HepG2 (cell line): ENCODE results near the gene CHD9. TPM values are rescaled to one million over a fixed set of nuclear protein-coding genes. Genes with fewer than 3 reads are reported as not detected.

Source experiments
- CEBPG ChIP-seq: IDR thresholded peaks from 2 replicates; pipeline ENCODE4 v1.6.1; 2016
- HMG20A ChIP-seq: IDR thresholded peaks from 2 replicates; pipeline ENCODE4 v1.6.1; 2016; ENCODE audit warnings: borderline replicate concordance
- HOXA3 ChIP-seq: sonication (generic); formaldehyde crosslinking; IDR thresholded peaks from 2 replicates; pipeline ENCODE4 v1.5.0; 2020; ENCODE audit warnings: missing genetic modification reagents
- HOXA7 ChIP-seq: sonication (generic); formaldehyde crosslinking; IDR thresholded peaks from 2 replicates; pipeline ENCODE4 v1.8.1; 2022; ENCODE audit warnings: mild to moderate bottlenecking, missing genetic modification reagents, moderate library complexity
- KDM5A ChIP-seq: fragments of 200-600 bp; sonication (generic); IDR thresholded peaks from 2 replicates; pipeline ENCODE4 v1.7.0; 2018; ENCODE audit warnings: antibody characterized with exemption, mild to moderate bottlenecking, low read length, borderline replicate concordance
- MTA3 ChIP-seq: sonication (generic); formaldehyde crosslinking; IDR thresholded peaks from 2 replicates; pipeline ENCODE4 v1.4.0; 2020; ENCODE audit warnings: missing genetic modification reagents
- MTF2 ChIP-seq: sonication (generic); formaldehyde crosslinking; IDR thresholded peaks from 2 replicates; pipeline ENCODE4 v1.5.0; 2020; ENCODE audit warnings: missing genetic modification reagents, borderline replicate concordance
- MXD3 ChIP-seq: IDR thresholded peaks from 2 replicates; pipeline ENCODE4 v1.6.1; 2016; ENCODE audit warnings: mild to moderate bottlenecking, missing biosample characterization, missing genetic modification reagents
- NCOR1 ChIP-seq: fragments of 200-600 bp; sonication (generic); IDR thresholded peaks from 2 replicates; pipeline ENCODE4 v1.7.0; 2017; ENCODE audit warnings: antibody characterized with exemption, low read length, borderline replicate concordance
- PAXIP1 ChIP-seq: sonication (generic); formaldehyde crosslinking; conservative IDR thresholded peaks from 2 replicates; pipeline ENCODE4 v1.4.0; 2020; ENCODE audit warnings: mild to moderate bottlenecking, missing genetic modification reagents, moderate library complexity
- PCBP2 ChIP-seq: fragments of 200-400 bp; formaldehyde crosslinking; optimal IDR thresholded peaks from 2 replicates; pipeline ENCODE3; 2018; ENCODE audit warnings: low read length, low read depth; ENCODE audit not compliant: poor library complexity, severe bottlenecking
- SOX13 ChIP-seq, 3 experiments: fragments of 450-650 bp in 1 of 3; sonication (generic) in 1 of 3; formaldehyde crosslinking in 1 of 3; IDR thresholded peaks in 2 of 3; conservative IDR thresholded peaks in 1 of 3; 2 replicates each; pipeline versions ENCODE4 v1.5.0 to v1.6.1; 2016 to 2020; ENCODE audit warnings: antibody characterized with exemption in 1 of 3, mild to moderate bottlenecking in 1 of 3, missing compliant biosample characterization in 1 of 3, missing genetic modification reagents in 1 of 3, moderate library complexity in 1 of 3
- SP140L ChIP-seq: sonication (generic); formaldehyde crosslinking; IDR thresholded peaks from 2 replicates; pipeline ENCODE4 v1.4.0; 2020; ENCODE audit warnings: missing genetic modification reagents, borderline replicate concordance
- TBP ChIP-seq: sonication (generic); formaldehyde crosslinking; IDR thresholded peaks from 2 replicates; pipeline ENCODE4 v1.5.0; 2020; ENCODE audit warnings: missing genetic modification reagents
- ZBTB2 ChIP-seq: sonication (generic); formaldehyde crosslinking; IDR thresholded peaks from 2 replicates; pipeline ENCODE4 v1.8.0; 2022; ENCODE audit warnings: low read depth, missing genetic modification reagents
- ZNF383 ChIP-seq: sonication (generic); formaldehyde crosslinking; IDR thresholded peaks from 2 replicates; pipeline ENCODE4 v1.4.0; 2020; ENCODE audit warnings: missing genetic modification reagents, mild to moderate bottlenecking, borderline replicate concordance
- ZNF441 ChIP-seq: sonication (generic); formaldehyde crosslinking; IDR thresholded peaks from 2 replicates; pipeline ENCODE4 v1.7.0; 2021; ENCODE audit warnings: missing genetic modification reagents, borderline replicate concordance
- ZNF468 ChIP-seq: sonication (generic); formaldehyde crosslinking; IDR thresholded peaks from 2 replicates; pipeline ENCODE4 v1.8.0; 2022; ENCODE audit warnings: mild to moderate bottlenecking, moderate library complexity, missing genetic modification reagents
- ZNF512B ChIP-seq: sonication (generic); formaldehyde crosslinking; IDR thresholded peaks from 2 replicates; pipeline ENCODE4 v1.5.1; 2020; ENCODE audit warnings: missing genetic modification reagents, mild to moderate bottlenecking, borderline replicate concordance
- ZNF605 ChIP-seq: sonication (generic); formaldehyde crosslinking; IDR thresholded peaks from 2 replicates; pipeline ENCODE4 v1.8.0; 2022; ENCODE audit warnings: mild to moderate bottlenecking, missing genetic modification reagents
- ZNF674 ChIP-seq: sonication (generic); formaldehyde crosslinking; IDR thresholded peaks from 2 replicates; pipeline ENCODE4 v1.5.0; 2020; ENCODE audit warnings: low read depth, mild to moderate bottlenecking, missing genetic modification reagents
- polyA plus RNA-seq, 8 experiments: library from polyadenylated mRNA; depleted of rRNA in 3 of 8; stranded (reverse) in 7 of 8; unstranded in 1 of 8; fragments of >200 nt; fragmentation: Illumina TruSeq in 4 of 8; extraction: Trizol in 4 of 8; gene quantifications; 2 replicates each; pipeline versions ENCODE4 v1.2.1 to v1.2.3, GENCODE V29; 2011 to 2016; ENCODE audit warnings: low read depth in 4 of 8, missing spikeins in 1 of 8, mixed read lengths in 1 of 8; ENCODE audit not compliant: insufficient read depth in 1 of 8
- total RNA-seq, 5 experiments: library from RNA; depleted of rRNA; stranded (reverse); fragments of >200 nt; fragmentation: Illumina TruSeq; extraction: Trizol; gene quantifications; 2 replicates each; pipeline ENCODE4 v1.2.3, GENCODE V29; 2016; ENCODE audit warnings: low read depth in 1 of 5

CHD9 gene
- total and polyA plus RNA-seq, 2 of the 13 experiments (the other 11 are each of a cell fraction or from before 2014, with no cell fraction given): 23.4 to 27.7 TPM

- TF ChIP-seq ZNF441 (CRISPR knock-in tag): no peak; the same call in 1 of the 2 replicates
- TF ChIP-seq HOXA7 (CRISPR knock-in tag): no peak
- TF ChIP-seq ZBTB2: no peak
- no peak for TF ChIP-seq SP140L (CRISPR knock-in tag)
- no peak for TF ChIP-seq ZNF383 (CRISPR knock-in tag)
- TF ChIP-seq ZNF605 (CRISPR knock-in tag): no peak
- TF ChIP-seq PAXIP1: peak; percentile 95
- peak; percentile 68 for TF ChIP-seq PCBP2
- TF ChIP-seq NCOR1: peak; percentile 85; the same call in 1 of the 2 replicates
- TF ChIP-seq SOX13 (IDR thresholded peaks at IDR 0.05): no peak
- TF ChIP-seq SOX13 (CRISPR knock-in tag; conservative IDR thresholded peaks at IDR 0.05 in 1 of 2, IDR thresholded peaks at IDR 0.05 in 1 of 2): peak in 1 of 2 experiments; percentile 67; a peak in 1 of 4 replicates
- TF ChIP-seq HMG20A (CRISPR knock-in tag): peak; percentile 78
- TF ChIP-seq ZNF468: no peak
- TF ChIP-seq CEBPG (CRISPR knock-in tag): 0 out of 2 replicates have a peak, but pooled peaks have one; percentile 11
- no peak for TF ChIP-seq MTF2 (CRISPR knock-in tag)
- TF ChIP-seq MTA3 (CRISPR knock-in tag): no peak
- TF ChIP-seq KDM5A: no peak
- peak; percentile 56 for TF ChIP-seq HOXA3 (CRISPR knock-in tag)
- no peak for TF ChIP-seq TBP (CRISPR knock-in tag)
- no peak for TF ChIP-seq MXD3 (CRISPR knock-in tag)
- TF ChIP-seq ZNF512B: no peak
- no peak for TF ChIP-seq ZNF674 (CRISPR knock-in tag)
These were observed 6.5 kb upstream of the CHD9 start (continued) for GRCh38 chr16:53048139-53048915.
